ENCODE measurements around the gene CABYR.

CABYR gene

DNA sequence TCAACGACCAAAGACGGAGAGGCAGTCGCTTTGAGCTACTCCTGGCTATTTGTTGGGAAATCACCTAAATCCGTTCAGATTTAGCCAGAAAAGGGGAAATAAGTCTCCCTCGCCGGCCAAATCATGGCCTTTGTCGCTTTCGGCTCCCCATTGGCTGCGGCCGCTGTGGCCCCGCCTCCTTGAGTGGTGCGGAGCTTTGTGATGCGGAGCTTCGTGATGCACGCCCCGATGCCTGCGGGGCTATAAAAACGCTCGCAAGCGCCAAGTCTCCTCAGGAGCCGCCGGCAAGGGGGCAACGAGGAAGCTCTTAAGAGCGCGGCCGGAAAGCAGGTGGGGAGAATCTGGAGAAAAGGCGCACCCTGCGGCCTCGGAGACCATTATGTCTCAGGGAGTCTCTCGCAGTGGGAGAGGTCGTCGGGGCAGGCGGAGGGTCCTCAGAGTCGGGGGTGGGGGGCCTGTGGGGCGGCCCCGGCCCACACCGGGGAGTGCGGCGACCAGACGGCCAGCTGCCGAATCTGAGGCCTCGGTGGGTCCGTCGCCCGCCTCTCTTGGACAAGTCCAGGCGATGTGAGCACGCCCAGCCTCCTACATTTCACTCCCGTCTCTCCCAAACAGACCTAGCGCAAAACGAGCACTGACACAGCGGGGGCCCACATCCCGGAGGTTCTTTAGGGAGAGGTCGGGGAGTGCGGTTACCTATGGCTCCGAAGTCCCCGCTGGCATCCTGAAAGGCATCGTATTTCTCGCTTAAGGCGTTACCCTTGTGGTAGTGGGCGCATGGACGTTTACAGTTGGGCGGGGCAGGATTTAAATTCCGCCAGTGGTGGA is at the start of gene CABYR:
Gene CABYR (plus strand): TSS at position 274 of the 828 bp plus-strand sequence. CDS start 4,053 bp downstream, outside the sequence.
- DNase-seq (ENCODE audit: low read depth) = peak; percentile 85
- TF ChIP-seq, protein P1, sequence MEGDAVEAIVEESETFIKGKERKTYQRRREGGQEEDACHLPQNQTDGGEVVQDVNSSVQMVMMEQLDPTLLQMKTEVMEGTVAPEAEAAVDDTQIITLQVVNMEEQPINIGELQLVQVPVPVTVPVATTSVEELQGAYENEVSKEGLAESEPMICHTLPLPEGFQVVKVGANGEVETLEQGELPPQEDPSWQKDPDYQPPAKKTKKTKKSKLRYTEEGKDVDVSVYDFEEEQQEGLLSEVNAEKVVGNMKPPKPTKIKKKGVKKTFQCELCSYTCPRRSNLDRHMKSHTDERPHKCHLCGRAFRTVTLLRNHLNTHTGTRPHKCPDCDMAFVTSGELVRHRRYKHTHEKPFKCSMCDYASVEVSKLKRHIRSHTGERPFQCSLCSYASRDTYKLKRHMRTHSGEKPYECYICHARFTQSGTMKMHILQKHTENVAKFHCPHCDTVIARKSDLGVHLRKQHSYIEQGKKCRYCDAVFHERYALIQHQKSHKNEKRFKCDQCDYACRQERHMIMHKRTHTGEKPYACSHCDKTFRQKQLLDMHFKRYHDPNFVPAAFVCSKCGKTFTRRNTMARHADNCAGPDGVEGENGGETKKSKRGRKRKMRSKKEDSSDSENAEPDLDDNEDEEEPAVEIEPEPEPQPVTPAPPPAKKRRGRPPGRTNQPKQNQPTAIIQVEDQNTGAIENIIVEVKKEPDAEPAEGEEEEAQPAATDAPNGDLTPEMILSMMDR (conservative IDR thresholded peaks at IDR 0.05; ENCODE audit: control insufficient read depth, insufficient read depth, low read depth, low read length) = no peak
- peak within 1 kb of the TSS; percentile 78 for H3K4me3 ChIP-seq (ENCODE audit: control insufficient read depth, low read depth, low read length)

DNA sequence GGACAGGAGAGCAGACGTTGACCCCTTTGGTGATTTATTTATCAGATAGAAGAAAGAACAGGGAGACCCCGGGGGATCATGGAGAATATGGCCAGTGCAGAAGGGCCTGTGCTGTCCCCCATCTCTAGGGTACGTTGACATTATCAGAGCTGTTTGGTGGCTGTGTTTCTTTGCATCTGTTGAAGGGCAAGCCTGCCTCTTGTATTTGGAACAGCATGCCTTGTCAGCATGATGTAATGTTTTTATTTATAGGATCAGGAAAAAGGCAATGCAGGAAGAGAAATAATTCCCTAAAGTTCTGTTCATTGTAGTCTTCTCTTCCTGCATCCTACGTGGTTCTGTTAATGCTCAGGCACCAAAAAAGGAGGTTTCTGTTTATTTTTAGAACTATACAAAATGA is 49.8 kb upstream of the CABYR start:
- TF ChIP-seq, protein P1 (conservative IDR thresholded peaks at IDR 0.05; ENCODE audit: control insufficient read depth, insufficient read depth, low read depth, low read length) = no peak
- DNase-seq (ENCODE audit: low read depth) = no peak
- no peak overlapping the region for H3K4me3 ChIP-seq (ENCODE audit: control insufficient read depth, low read depth, low read length)

DNA sequence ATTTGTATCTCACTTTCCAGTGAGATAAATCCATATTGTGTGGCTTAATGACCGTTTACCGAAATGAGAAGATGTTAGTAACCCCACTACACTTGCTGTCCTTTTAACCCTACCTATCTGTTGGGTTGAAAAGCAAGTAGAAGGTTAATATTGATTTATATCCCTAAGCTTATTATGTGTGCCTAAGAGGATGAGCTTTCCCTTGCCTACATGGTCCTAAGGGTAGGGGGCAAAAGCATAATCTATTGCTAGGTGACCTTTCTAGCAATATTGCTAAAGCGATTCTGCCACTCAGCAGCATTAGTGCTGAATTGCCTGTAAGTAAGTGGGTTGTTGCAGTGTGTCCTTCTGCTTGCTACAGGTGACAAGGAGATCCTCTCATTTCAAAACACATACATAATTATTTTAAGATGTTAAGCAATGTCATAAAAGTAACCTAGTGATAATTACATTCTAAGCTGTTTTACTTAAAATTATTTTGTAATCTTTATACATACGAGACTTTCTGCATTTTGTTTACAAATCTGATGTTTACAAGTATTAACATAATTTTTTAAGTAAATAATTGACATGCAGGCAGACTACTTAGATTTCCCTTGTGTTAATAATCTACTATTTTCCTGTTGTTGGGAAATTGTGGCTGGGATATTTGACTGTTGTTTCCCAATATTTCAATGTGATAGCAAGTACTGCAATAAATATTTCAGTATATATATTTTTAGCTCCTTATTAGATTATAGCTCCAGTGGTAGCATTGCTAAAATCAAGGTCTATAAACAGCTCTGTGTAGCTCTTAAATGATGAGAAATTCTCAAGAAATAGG is 49.1 kb upstream of the CABYR start:
- TF ChIP-seq, protein P1 (conservative IDR thresholded peaks at IDR 0.05; ENCODE audit: control insufficient read depth, insufficient read depth, low read depth, low read length) = no peak
- no peak for DNase-seq (ENCODE audit: low read depth)
- H3K4me3 ChIP-seq (ENCODE audit: control insufficient read depth, low read depth, low read length) = no peak overlapping the region

DNA sequence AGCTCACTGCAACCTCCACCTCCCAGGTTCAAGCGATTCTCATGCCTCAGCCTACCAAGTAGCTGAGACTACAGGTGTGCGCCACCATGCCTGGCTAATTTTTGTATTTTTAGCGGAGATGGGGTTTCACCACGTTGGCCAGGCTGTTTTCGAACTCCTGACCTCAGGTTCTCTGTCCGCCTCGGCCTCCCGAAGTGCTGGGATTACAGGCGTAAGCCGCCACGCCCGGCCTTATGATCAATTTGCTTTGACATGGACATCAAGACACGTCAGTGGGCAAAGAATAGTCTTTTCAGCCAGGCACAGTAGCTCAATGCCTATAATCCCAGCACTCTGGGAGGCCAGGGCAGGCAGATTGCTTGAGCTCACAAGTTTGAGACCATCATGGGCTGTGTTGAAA is 48.0 kb upstream of the CABYR start:
- no peak overlapping the region for H3K4me3 ChIP-seq (ENCODE audit: control insufficient read depth, low read depth, low read length)
- no peak for DNase-seq (ENCODE audit: low read depth)
- TF ChIP-seq, protein P1 (conservative IDR thresholded peaks at IDR 0.05; ENCODE audit: control insufficient read depth, insufficient read depth, low read depth, low read length) = no peak

DNA sequence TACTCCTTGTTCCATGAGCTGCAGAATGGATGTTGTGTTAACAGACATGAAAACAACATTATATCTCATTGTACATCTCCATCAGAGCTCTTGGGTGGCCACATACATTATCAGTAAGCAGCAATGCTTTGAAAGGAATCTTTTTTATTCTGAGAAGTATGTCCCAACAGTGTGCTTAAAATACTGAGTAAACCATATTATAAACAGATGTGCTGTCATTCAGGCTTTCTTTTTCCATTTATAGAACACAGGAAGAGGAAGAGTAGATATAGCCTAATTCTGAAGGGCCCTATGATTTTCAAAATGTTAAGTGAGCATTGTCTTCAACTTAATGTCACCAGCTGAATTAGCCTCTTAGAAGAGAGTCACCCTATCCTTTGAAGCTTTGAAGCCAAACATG is 44.3 kb upstream of the CABYR start:
- TF ChIP-seq, protein P1 (conservative IDR thresholded peaks at IDR 0.05; ENCODE audit: control insufficient read depth, insufficient read depth, low read depth, low read length) = no peak
- H3K4me3 ChIP-seq (ENCODE audit: control insufficient read depth, low read depth, low read length) = no peak overlapping the region
- peak; percentile 23 for DNase-seq (ENCODE audit: low read depth)

GRCh38 chr18:24095976-24096375 is 42.9 kb upstream of the CABYR start:
- DNase-seq (ENCODE audit: low read depth) = peak; percentile 12
- TF ChIP-seq, protein P1 (conservative IDR thresholded peaks at IDR 0.05; ENCODE audit: control insufficient read depth, insufficient read depth, low read depth, low read length) = no peak
- no peak overlapping the region for H3K4me3 ChIP-seq (ENCODE audit: control insufficient read depth, low read depth, low read length)

All from fibroblast of mammary gland (primary cell).